HEK293 (cell line): ENCODE measurements around the gene GUK1.

Source experiments
- GLIS1 ChIP-seq: fragments of 450-650 bp; formaldehyde crosslinking; IDR thresholded peaks from 2 replicates; pipeline ENCODE4 v1.5.1; 2016; ENCODE audit warnings: missing biosample characterization, missing genetic modification characterization
- KLF1 ChIP-seq: fragments of 450-650 bp; formaldehyde crosslinking; IDR thresholded peaks from 2 replicates; pipeline ENCODE4 v1.5.1; 2016; ENCODE audit warnings: missing biosample characterization, missing genetic modification characterization
- PRDM10 ChIP-seq: fragments of 450-650 bp; formaldehyde crosslinking; IDR thresholded peaks from 2 replicates; pipeline ENCODE4 v1.5.1; 2016; ENCODE audit warnings: missing biosample characterization, missing genetic modification characterization
- SCRT1 ChIP-seq: fragments of 450-650 bp; formaldehyde crosslinking; IDR thresholded peaks from 2 replicates; pipeline ENCODE4 v1.5.1; 2016; ENCODE audit warnings: missing biosample characterization, missing genetic modification characterization, borderline replicate concordance
- WT1 ChIP-seq: fragments of 450-650 bp; formaldehyde crosslinking; IDR thresholded peaks from 2 replicates; pipeline ENCODE4 v1.5.1; 2016; ENCODE audit warnings: missing biosample characterization, missing genetic modification characterization
- ZBTB10 ChIP-seq: fragments of 450-650 bp; formaldehyde crosslinking; IDR thresholded peaks from 2 replicates; pipeline ENCODE4 v1.5.1; 2016; ENCODE audit warnings: missing biosample characterization, missing genetic modification characterization
- ZBTB6 ChIP-seq: fragments of 450-650 bp; formaldehyde crosslinking; IDR thresholded peaks from 2 replicates; pipeline ENCODE4 v1.5.1; 2017; ENCODE audit warnings: missing biosample characterization, missing genetic modification characterization
- ZBTB7A ChIP-seq: fragments of 450-650 bp; formaldehyde crosslinking; IDR thresholded peaks from 2 replicates; pipeline ENCODE4 v1.5.1; 2016; ENCODE audit warnings: low read depth, missing biosample characterization, missing genetic modification characterization
- ZFP37 ChIP-seq: fragments of 450-650 bp; formaldehyde crosslinking; IDR thresholded peaks from 2 replicates; pipeline ENCODE4 v1.5.1; 2016; ENCODE audit warnings: missing biosample characterization, missing genetic modification characterization
- ZNF140 ChIP-seq: fragments of 450-650 bp; formaldehyde crosslinking; IDR thresholded peaks from 2 replicates; pipeline ENCODE4 v1.5.1; 2016; ENCODE audit warnings: missing biosample characterization, missing genetic modification characterization
- ZNF175 ChIP-seq: fragments of 450-650 bp; formaldehyde crosslinking; IDR thresholded peaks from 2 replicates; pipeline ENCODE4 v1.5.1; 2016; ENCODE audit warnings: missing biosample characterization, missing genetic modification characterization
- ZNF184 ChIP-seq: fragments of 450-650 bp; IDR thresholded peaks from 2 replicates; pipeline ENCODE4 v1.5.1; 2018; ENCODE audit warnings: missing biosample characterization, mild to moderate bottlenecking, missing genetic modification characterization
- ZNF2 ChIP-seq: fragments of 450-650 bp; formaldehyde crosslinking; IDR thresholded peaks from 2 replicates; pipeline ENCODE4 v1.5.1; 2016; ENCODE audit warnings: missing biosample characterization, missing genetic modification characterization
- ZNF221 ChIP-seq: fragments of 450-650 bp; formaldehyde crosslinking; IDR thresholded peaks from 2 replicates; pipeline ENCODE4 v1.5.1; 2017; ENCODE audit warnings: missing biosample characterization, missing genetic modification characterization, borderline replicate concordance
- ZNF239 ChIP-seq: fragments of 450-650 bp; formaldehyde crosslinking; IDR thresholded peaks from 2 replicates; pipeline ENCODE4 v1.5.1; 2016; ENCODE audit warnings: missing biosample characterization, missing genetic modification characterization
- ZNF292 ChIP-seq: fragments of 450-650 bp; formaldehyde crosslinking; IDR thresholded peaks from 2 replicates; pipeline ENCODE4 v1.5.1; 2016; ENCODE audit warnings: low read depth, missing biosample characterization, missing genetic modification characterization, borderline replicate concordance
- ZNF423 ChIP-seq: fragments of 450-650 bp; formaldehyde crosslinking; IDR thresholded peaks from 2 replicates; pipeline ENCODE4 v1.5.1; 2016; ENCODE audit warnings: missing biosample characterization, missing genetic modification characterization
- ZNF530 ChIP-seq: fragments of 450-650 bp; formaldehyde crosslinking; IDR thresholded peaks from 2 replicates; pipeline ENCODE4 v1.5.1; 2016; ENCODE audit warnings: low read depth, missing biosample characterization, missing genetic modification characterization
- ZNF600 ChIP-seq: fragments of 450-650 bp; formaldehyde crosslinking; IDR thresholded peaks from 2 replicates; pipeline ENCODE4 v1.5.1; 2016; ENCODE audit warnings: missing biosample characterization, missing genetic modification characterization
- ZSCAN18 ChIP-seq: fragments of 450-650 bp; formaldehyde crosslinking; IDR thresholded peaks from 2 replicates; pipeline ENCODE4 v1.5.1; 2016; ENCODE audit warnings: missing biosample characterization, missing genetic modification characterization
- ZSCAN23 ChIP-seq: fragments of 450-650 bp; formaldehyde crosslinking; IDR thresholded peaks from 2 replicates; pipeline ENCODE4 v1.5.1; 2016; ENCODE audit warnings: missing biosample characterization, missing genetic modification characterization
- ZSCAN5A ChIP-seq: fragments of 450-650 bp; formaldehyde crosslinking; IDR thresholded peaks from 2 replicates; pipeline ENCODE4 v1.5.1; 2016; ENCODE audit warnings: missing biosample characterization, missing genetic modification characterization

GUK1 gene

GRCh38 chr1:228166170-228166936 is 26.3 kb downstream of the GUK1 start (continued):
- TF ChIP-seq ZSCAN18 (tag by site-specific recombination), result no peak
- TF ChIP-seq ZNF184 (tag by site-specific recombination), result no peak
- peak; percentile 71; the same call in 1 of the 2 replicates for TF ChIP-seq ZNF600
- TF ChIP-seq ZBTB7A, result 0 out of 2 replicates have a peak, but pooled peaks have one; percentile 21
- peak; percentile 72; the same call in 1 of the 2 replicates for TF ChIP-seq KLF1 (tag by site-specific recombination)
- TF ChIP-seq WT1, result peak; percentile 43; the same call in 1 of the 2 replicates
- no peak for TF ChIP-seq ZNF140
- TF ChIP-seq ZNF530, result no peak
- no peak for TF ChIP-seq ZNF221 (tag by site-specific recombination)
- peak; percentile 100 for TF ChIP-seq ZNF423 (tag by site-specific recombination)
- TF ChIP-seq ZNF175, result no peak
- TF ChIP-seq GLIS1 (tag by site-specific recombination), result peak; percentile 97
- 0 out of 2 replicates have a peak, but pooled peaks have one; percentile 3 for TF ChIP-seq ZSCAN5A (tag by site-specific recombination)
- peak; percentile 100 for TF ChIP-seq PRDM10
- TF ChIP-seq ZSCAN23 (tag by site-specific recombination), result no peak
- TF ChIP-seq ZNF239 (tag by site-specific recombination), result 0 out of 2 replicates have a peak, but pooled peaks have one; percentile 9
- TF ChIP-seq ZNF292 (tag by site-specific recombination), result no peak
- TF ChIP-seq SCRT1, result no peak
- peak; percentile 12; the same call in 1 of the 2 replicates for TF ChIP-seq ZBTB6
- TF ChIP-seq ZNF2 (tag by site-specific recombination), result 0 out of 2 replicates have a peak, but pooled peaks have one; percentile 26
- TF ChIP-seq ZFP37, result no peak
- peak; percentile 66; the same call in 1 of the 2 replicates for TF ChIP-seq ZBTB10 (tag by site-specific recombination)
